Uterus (tissue), 2 donors: ENCODE data around the gene LPCAT2.

Source experiments
- CTCF ChIP-seq, 4 experiments: fragments of 200-600 bp in 2 of 4; fragments of 450-650 bp in 2 of 4; sonication (generic) in 2 of 4; IDR thresholded peaks; one replicate each; pipeline ENCODE4 v1.5.1; 2016 to 2019; ENCODE audit warnings: antibody characterized with exemption in 4 of 4, mild to moderate bottlenecking in 2 of 4, moderate library complexity in 1 of 4
- POLR2A ChIP-seq, 2 donors: fragments of 450-650 bp; IDR thresholded peaks; one replicate each; pipeline ENCODE4 v1.6.1; 2016; ENCODE audit warnings: antibody characterized with exemption in 2 of 2, mild to moderate bottlenecking in 1 of 2, moderate library complexity in 1 of 2

- TF ChIP-seq CTCF (IDR thresholded peaks at IDR 0.05) (no peak), POLR2A (IDR thresholded peaks at IDR 0.05) (no peak)
These were observed 34.1 kb upstream of the LPCAT2 start for GRCh38 chr16:55474821-55475220.
